Vagina (tissue), 2 donors: Measurements from ENCODE around the gene CRY2.

ENCODE experiments used
- POLR2A ChIP-seq, 2 donors: fragments of 450-650 bp; IDR thresholded peaks; one replicate each; pipeline ENCODE4 v1.6.1; 2017; ENCODE audit warnings: antibody characterized with exemption in 2 of 2, mild to moderate bottlenecking in 2 of 2, moderate library complexity in 2 of 2
- POLR2AphosphoS5 ChIP-seq, 2 donors: sonication (generic); formaldehyde crosslinking; IDR thresholded peaks; one replicate each; pipeline ENCODE4 v1.9.0; 2017; ENCODE audit warnings: antibody characterized with exemption in 2 of 2, mild to moderate bottlenecking in 2 of 2, low read depth in 1 of 2; ENCODE audit not compliant: insufficient read depth in 1 of 2
- TF ChIP-seq, protein P1 (sequence below), 3 experiments: fragments of 450-650 bp in 2 of 3; fragments of 200-600 bp in 1 of 3; sonication (generic) in 1 of 3; IDR thresholded peaks; one replicate each; pipeline ENCODE4 v1.5.1; 2017 to 2019; ENCODE audit warnings: antibody characterized with exemption in 3 of 3, mild to moderate bottlenecking in 2 of 3, moderate library complexity in 2 of 3

DNA sequence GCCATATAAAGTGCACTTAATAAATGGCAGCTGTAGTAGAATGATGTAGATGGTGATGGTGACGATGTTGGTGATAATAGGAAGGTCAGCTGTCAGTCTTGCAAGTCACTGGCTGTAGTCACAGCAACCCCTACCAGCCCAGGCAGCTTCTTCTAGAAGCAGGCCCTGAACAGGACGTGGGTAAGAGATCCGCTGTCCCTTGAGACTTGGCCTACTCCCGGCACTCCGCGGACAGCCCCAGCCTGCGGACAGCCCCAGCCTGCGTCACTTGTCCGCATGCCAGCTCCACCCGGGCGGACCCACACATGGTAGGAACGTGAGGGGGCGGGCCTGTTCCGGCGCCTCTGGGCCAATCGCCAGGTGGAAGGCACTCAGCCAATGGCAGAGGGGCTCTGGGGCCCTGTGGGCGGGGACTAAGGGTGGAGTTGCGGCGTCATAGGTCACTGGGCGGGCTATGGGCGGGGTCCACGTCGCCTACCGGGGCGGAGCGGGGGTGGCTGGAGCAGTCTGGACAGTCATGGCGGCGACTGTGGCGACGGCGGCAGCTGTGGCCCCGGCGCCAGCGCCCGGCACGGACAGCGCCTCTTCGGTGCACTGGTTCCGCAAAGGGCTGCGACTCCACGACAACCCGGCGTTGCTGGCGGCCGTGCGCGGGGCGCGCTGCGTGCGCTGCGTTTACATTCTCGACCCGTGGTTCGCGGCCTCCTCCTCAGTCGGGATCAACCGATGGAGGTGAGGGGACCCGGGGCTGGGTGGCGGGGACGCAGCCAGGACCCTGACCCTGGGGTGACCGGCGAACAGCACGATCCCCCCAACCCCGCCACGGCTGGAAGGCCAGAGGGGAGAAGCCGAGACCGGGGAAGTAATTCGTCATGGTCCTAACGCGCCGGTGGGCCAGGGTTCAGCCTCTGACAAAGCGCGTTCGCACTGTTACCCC is at the start of gene CRY2:
- TF ChIP-seq, protein P1, sequence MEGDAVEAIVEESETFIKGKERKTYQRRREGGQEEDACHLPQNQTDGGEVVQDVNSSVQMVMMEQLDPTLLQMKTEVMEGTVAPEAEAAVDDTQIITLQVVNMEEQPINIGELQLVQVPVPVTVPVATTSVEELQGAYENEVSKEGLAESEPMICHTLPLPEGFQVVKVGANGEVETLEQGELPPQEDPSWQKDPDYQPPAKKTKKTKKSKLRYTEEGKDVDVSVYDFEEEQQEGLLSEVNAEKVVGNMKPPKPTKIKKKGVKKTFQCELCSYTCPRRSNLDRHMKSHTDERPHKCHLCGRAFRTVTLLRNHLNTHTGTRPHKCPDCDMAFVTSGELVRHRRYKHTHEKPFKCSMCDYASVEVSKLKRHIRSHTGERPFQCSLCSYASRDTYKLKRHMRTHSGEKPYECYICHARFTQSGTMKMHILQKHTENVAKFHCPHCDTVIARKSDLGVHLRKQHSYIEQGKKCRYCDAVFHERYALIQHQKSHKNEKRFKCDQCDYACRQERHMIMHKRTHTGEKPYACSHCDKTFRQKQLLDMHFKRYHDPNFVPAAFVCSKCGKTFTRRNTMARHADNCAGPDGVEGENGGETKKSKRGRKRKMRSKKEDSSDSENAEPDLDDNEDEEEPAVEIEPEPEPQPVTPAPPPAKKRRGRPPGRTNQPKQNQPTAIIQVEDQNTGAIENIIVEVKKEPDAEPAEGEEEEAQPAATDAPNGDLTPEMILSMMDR (IDR thresholded peaks at IDR 0.05): no peak
- TF ChIP-seq POLR2A (IDR thresholded peaks at IDR 0.05) (peak in 1 of 2 donors; percentile 95), POLR2AphosphoS5 (IDR thresholded peaks at IDR 0.05; ENCODE audit: insufficient read depth in 1 of 2, low read depth in 1 of 2) (peak; percentile 94 to 96)
